ENCODE measurements around the gene ADAP2.
"Not testable (repeated sequence)": the region's sequence is repeated elsewhere in the genome, so short reads cannot be mapped to it uniquely, and the experiment has no call there.

ADAP2 gene

GRCh38 chr17:30952638-30953393, 31.1 kb downstream of the ADAP2 start:
- no peaks in the 10 kb centered on the region for H3K36me3 Mint-ChIP-seq
- no peak overlapping the region for H3K27ac Mint-ChIP-seq
- ATAC-seq: no peak
- no peak for DNase-seq (ENCODE audit: low spot score in 2 of 2)
- H3K4me3 Mint-ChIP-seq: no peak overlapping the region
- H3K4me1 Mint-ChIP-seq: no peaks in the 10 kb centered on the region
- no peaks in the 10 kb centered on the region for H3K9me3 Mint-ChIP-seq

GRCh38 chr17:30954046-30954830, 32.5 kb downstream of the ADAP2 start:
- DNase-seq (ENCODE audit: low spot score in 2 of 2) (no peak), ATAC-seq (no peak)
- Mint-ChIP-seq H3K4me1 (no peaks in the 10 kb centered on the region), H3K9me3 (no peaks in the 10 kb centered on the region), H3K36me3 (no peaks in the 10 kb centered on the region), H3K4me3 (no peak overlapping the region), H3K27ac (no peak overlapping the region)

- no peak for ATAC-seq
- Mint-ChIP-seq H3K4me3 (no peak overlapping the region), H3K9me3 (no peaks in the 10 kb centered on the region), H3K36me3 (no peaks in the 10 kb centered on the region), H3K4me1 (no peaks in the 10 kb centered on the region), H3K27ac (peak overlapping the region; percentile 29)
- DNase-seq (ENCODE audit: low spot score in 2 of 2): no peak
Observed at GRCh38 chr17:30956764-30957374, 35.1 kb downstream of the ADAP2 start.

- no peak for ATAC-seq
- DNase-seq (ENCODE audit: low spot score in 2 of 2): no peak
- Mint-ChIP-seq H3K4me1 (no peaks in the 10 kb centered on the region), H3K9me3 (no peaks in the 10 kb centered on the region), H3K36me3 (no peaks in the 10 kb centered on the region), H3K27ac (peak overlapping the region; percentile 29), H3K4me3 (no peak overlapping the region)
Observed at GRCh38 chr17:30957741-30958140, 36.0 kb downstream of the ADAP2 start.

- DNase-seq (ENCODE audit: low spot score in 2 of 2): no peak
Observed at GRCh38 chr17:30958187-30958586, 36.4 kb downstream of the ADAP2 start.

GRCh38 chr17:30961209-30962188, 39.8 kb downstream of the ADAP2 start:
- Mint-ChIP-seq H3K36me3 (no peaks in the 10 kb centered on the region), H3K4me1 (no peaks in the 10 kb centered on the region), H3K4me3 (no peak overlapping the region), H3K27ac (no peak overlapping the region), H3K9me3 (no peaks in the 10 kb centered on the region)
- no peak for DNase-seq (ENCODE audit: low spot score in 2 of 2)
- peak; percentile 36 for ATAC-seq

More at GRCh38 chr17:30958187-30958586, 36.4 kb downstream of the ADAP2 start:
- no peaks in the 10 kb centered on the region for H3K4me1 Mint-ChIP-seq
- no peak overlapping the region for H3K4me3 Mint-ChIP-seq
- no peaks in the 10 kb centered on the region for H3K9me3 Mint-ChIP-seq
- ATAC-seq: no peak
- H3K36me3 Mint-ChIP-seq: no peaks in the 10 kb centered on the region
- no peak overlapping the region for H3K27ac Mint-ChIP-seq

GRCh38 chr17:30964312-30964711, 42.6 kb downstream of the ADAP2 start:
- H3K36me3 Mint-ChIP-seq; DNase-seq (ENCODE audit: low spot score in 2 of 2); ATAC-seq; H3K9me3 Mint-ChIP-seq; H3K27ac Mint-ChIP-seq; H3K4me3 Mint-ChIP-seq; H3K4me1 Mint-ChIP-seq: not testable (repeated sequence)

GRCh38 chr17:30964876-30965275, 43.1 kb downstream of the ADAP2 start:
- no peak for ATAC-seq

GRCh38 chr17:30965686-30966085, 43.9 kb downstream of the ADAP2 start:
- ATAC-seq: no peak
- Mint-ChIP-seq H3K9me3 (no peaks in the 10 kb centered on the region), H3K36me3 (peaks cover 3% of the 10 kb centered on the region), H3K4me1 (peaks cover 12% of the 10 kb centered on the region), H3K27ac (no peak overlapping the region), H3K4me3 (no peak overlapping the region)
- DNase-seq (ENCODE audit: low spot score in 2 of 2): no peak

More at GRCh38 chr17:30964876-30965275, 43.1 kb downstream of the ADAP2 start:
- peaks cover 4% of the 10 kb centered on the region for H3K4me1 Mint-ChIP-seq
- no peak overlapping the region for H3K27ac Mint-ChIP-seq
- no peaks in the 10 kb centered on the region for H3K36me3 Mint-ChIP-seq
- no peak for DNase-seq (ENCODE audit: low spot score in 2 of 2)
- H3K9me3 Mint-ChIP-seq: no peaks in the 10 kb centered on the region
- no peak overlapping the region for H3K4me3 Mint-ChIP-seq

- not testable (repeated sequence) for H3K27ac Mint-ChIP-seq; H3K9me3 Mint-ChIP-seq; H3K36me3 Mint-ChIP-seq; ATAC-seq; DNase-seq (ENCODE audit: low spot score in 2 of 2)
- Mint-ChIP-seq H3K4me3 (peak overlapping the region; percentile 60), H3K4me1 (peaks cover 26% of the 10 kb centered on the region)
Observed at GRCh38 chr17:30967911-30968310, 46.2 kb downstream of the ADAP2 start.

- Mint-ChIP-seq H3K4me3 (peak overlapping the region; percentile 96), H3K36me3 (peaks cover 13% of the 10 kb centered on the region), H3K9me3 (no peaks in the 10 kb centered on the region), H3K4me1 (peaks cover 29% of the 10 kb centered on the region), H3K27ac (peak overlapping the region; percentile 96)
- ATAC-seq (no peak), DNase-seq (ENCODE audit: low spot score in 2 of 2) (no peak)
Observed at GRCh38 chr17:30969989-30970830, 48.5 kb downstream of the ADAP2 start.

GRCh38 chr17:30970831-30971567, 49.3 kb downstream of the ADAP2 start, which contains the start of gene RNF135:
Gene RNF135 (plus strand): TSS chr17:30971039. CDS start chr17:30971074, 35 bp downstream.
- DNase-seq (ENCODE audit: low spot score in 2 of 2) (peak; percentile 50 to 84), ATAC-seq (peak; percentile 89)
- Mint-ChIP-seq H3K9me3 (no peaks in the 10 kb centered on the region), H3K4me1 (peaks cover 33% of the 10 kb centered on the region), H3K27ac (peak within 1 kb of the TSS; percentile 96), H3K4me3 (peak within 1 kb of the TSS; percentile 96), H3K36me3 (peaks cover 21% of the 10 kb centered on the region)

- peak overlapping the region; percentile 32 for H3K27ac Mint-ChIP-seq
- H3K36me3 Mint-ChIP-seq: peaks cover 24% of the 10 kb centered on the region
- peaks cover 25% of the 10 kb centered on the region for H3K4me1 Mint-ChIP-seq
- DNase-seq (ENCODE audit: low spot score in 2 of 2) (no peak), ATAC-seq (peak; percentile 39)
- no peak overlapping the region for H3K4me3 Mint-ChIP-seq
- no peaks in the 10 kb centered on the region for H3K9me3 Mint-ChIP-seq
Observed at GRCh38 chr17:30975042-30975820, 53.5 kb downstream of the ADAP2 start.

All from stimulated activated effector memory CD8-positive, alpha-beta T cell treated with anti-CD3 and anti-CD28 coated beads, Interleukin-12 subunit alpha, Interleukin-12 subunit beta, amount 100 ng/mL, for 72 hours (primary cell).